PFSK-1 (cell line): ENCODE results near the gene GLOD5.

Source experiments
- FOXP2 ChIP-seq: optimal IDR thresholded peaks from 2 replicates; pipeline ENCODE3; 2011; ENCODE audit warnings: borderline replicate concordance, control low read depth, inconsistent platforms; ENCODE audit not compliant: insufficient read depth; ENCODE audit errors: extremely low read length, extremely low read depth
- POLR2AphosphoS5 ChIP-seq: IDR thresholded peaks from 2 replicates; pipeline ENCODE4 v1.6.1; 2012; ENCODE audit warnings: low read depth, mild to moderate bottlenecking, control low read depth, low read length, moderate library complexity
- REST ChIP-seq, 2 experiments: IDR thresholded peaks; 2 replicates each; pipeline versions ENCODE4 v1.6.1 to v1.8.0; 2011 to 2012; ENCODE audit warnings: low read depth in 2 of 2, low read length in 2 of 2, control low read depth in 1 of 2, inconsistent platforms in 1 of 2, mild to moderate bottlenecking in 1 of 2, moderate library complexity in 1 of 2; ENCODE audit not compliant: insufficient read depth in 1 of 2
- SIN3A ChIP-seq: IDR thresholded peaks from 2 replicates; pipeline ENCODE4 v1.6.1; 2012; ENCODE audit warnings: mild to moderate bottlenecking, low read length, moderate library complexity, borderline replicate concordance; ENCODE audit not compliant: insufficient read depth
- TAF1 ChIP-seq: IDR thresholded peaks from 2 replicates; pipeline ENCODE4 v1.6.1; 2012; ENCODE audit warnings: low read length, control low read depth, borderline replicate concordance; ENCODE audit not compliant: insufficient read depth

The GLOD5 gene

GRCh38 chrX:48772602-48773001 lies 11.1 kb downstream of the GLOD5 start:
- TF ChIP-seq POLR2AphosphoS5 (no peak), REST (IDR thresholded peaks at IDR 0.05; ENCODE audit: insufficient read depth in 1 of 2, low read depth in 2 of 2, low read length in 2 of 2) (no peak)

- no peak for TF ChIP-seq SIN3A
- TF ChIP-seq REST (IDR thresholded peaks at IDR 0.05; ENCODE audit: insufficient read depth in 1 of 2, low read depth in 2 of 2, low read length in 2 of 2): no peak
- TF ChIP-seq FOXP2: no peak
- TF ChIP-seq TAF1: no peak
- no peak for TF ChIP-seq POLR2AphosphoS5
Observed at GRCh38 chrX:48776818-48777439, 15.4 kb downstream of the GLOD5 start.

GRCh38 chrX:48779399-48779798 lies 17.9 kb downstream of the GLOD5 start:
- TF ChIP-seq FOXP2: no peak
- no peak for TF ChIP-seq REST (IDR thresholded peaks at IDR 0.05; ENCODE audit: insufficient read depth in 1 of 2, low read depth in 2 of 2, low read length in 2 of 2)
- no peak for TF ChIP-seq TAF1
- no peak for TF ChIP-seq SIN3A
- no peak for TF ChIP-seq POLR2AphosphoS5

- TF ChIP-seq TAF1 (no peak), SIN3A (no peak), FOXP2 (no peak), POLR2AphosphoS5 (no peak), REST (IDR thresholded peaks at IDR 0.05; ENCODE audit: insufficient read depth in 1 of 2, low read depth in 2 of 2, low read length in 2 of 2) (no peak)
Observed at GRCh38 chrX:48781705-48782104, 20.2 kb downstream of the GLOD5 start.

- TF ChIP-seq SIN3A: no peak
- TF ChIP-seq FOXP2: no peak
- no peak for TF ChIP-seq TAF1
- no peak for TF ChIP-seq POLR2AphosphoS5
- TF ChIP-seq REST (IDR thresholded peaks at IDR 0.05; ENCODE audit: insufficient read depth in 1 of 2, low read depth in 2 of 2, low read length in 2 of 2): no peak
Observed at GRCh38 chrX:48782216-48782615, 20.7 kb downstream of the GLOD5 start.
